Neural progenitor cell (in vitro differentiated cells): Measurements from ENCODE around the gene PPM1G. TPM values are rescaled to one million over a fixed set of nuclear protein-coding genes. Genes with fewer than 3 reads are reported as not detected.
A peak's percentile ranks its signal among the peaks of the same experiment; 100 is the strongest.

ENCODE experiments used
- DNase-seq: peaks from one replicate; pipeline ENCODE4 v3.0.0-alpha.2; 2016; ENCODE audit warnings: low spot score
- H2AFZ ChIP-seq: fragments of 200-600 bp; sonication (generic); replicated peaks from 2 replicates; pipeline ENCODE4 v1.6.1; 2016; ENCODE audit warnings: antibody characterized with exemption
- H3F3A ChIP-seq: fragments of 200-600 bp; sonication (generic); 2 replicates; pipeline ENCODE4 v1.6.1; 2016; ENCODE audit warnings: antibody characterized with exemption, low read depth
- H3K27ac ChIP-seq: fragments of 200-600 bp; sonication (generic); 2 replicates; pipeline ENCODE4 v1.5.1; 2016; ENCODE audit warnings: mild to moderate bottlenecking
- H3K27me3 ChIP-seq: fragments of 200-600 bp; sonication (generic); 2 replicates; pipeline ENCODE4 v1.6.1; 2016; ENCODE audit warnings: mild to moderate bottlenecking, moderate library complexity
- H3K36me3 ChIP-seq: fragments of 200-600 bp; sonication (generic); 2 replicates; pipeline ENCODE4 v1.5.1; 2016
- H3K4me1 ChIP-seq: fragments of 200-600 bp; sonication (generic); 2 replicates; pipeline ENCODE4 v1.6.1; 2016; ENCODE audit warnings: mixed run types
- H3K4me2 ChIP-seq: fragments of 200-600 bp; sonication (generic); 2 replicates; pipeline ENCODE4 v1.6.1; 2016
- H3K4me3 ChIP-seq: fragments of 200-600 bp; sonication (generic); 2 replicates; pipeline ENCODE4 v1.5.1; 2016
- H3K79me2 ChIP-seq: fragments of 200-600 bp; sonication (generic); 2 replicates; pipeline ENCODE4 v1.6.1; 2016; ENCODE audit warnings: low read depth
- H3K9ac ChIP-seq: fragments of 200-600 bp; sonication (generic); 2 replicates; pipeline ENCODE4 v1.6.1; 2016
- H3K9me3 ChIP-seq: fragments of 200-600 bp; sonication (generic); 2 replicates; pipeline ENCODE4 v1.5.1; 2016; ENCODE audit warnings: low read depth
- H4K20me1 ChIP-seq: fragments of 200-600 bp; sonication (generic); 2 replicates; pipeline ENCODE4 v1.6.1; 2016; ENCODE audit warnings: low read depth
- H3K27ac Mint-ChIP-seq: 3 replicates; pipeline ENCODE4 v1.8.0; 2021; ENCODE audit warnings: mixed read lengths
- H3K27me3 Mint-ChIP-seq: 2 replicates; pipeline ENCODE4 v1.8.0; 2022; ENCODE audit warnings: low read depth, mild to moderate bottlenecking, inconsistent platforms, moderate library complexity, mixed read lengths; ENCODE audit not compliant: insufficient read depth
- H3K36me3 Mint-ChIP-seq: 3 replicates; pipeline ENCODE4 v1.8.0; 2021; ENCODE audit warnings: mixed read lengths
- H3K4me1 Mint-ChIP-seq: 3 replicates; pipeline ENCODE4 v1.8.0; 2021; ENCODE audit warnings: mixed read lengths
- H3K4me3 Mint-ChIP-seq: 3 replicates; pipeline ENCODE4 v1.8.0; 2021; ENCODE audit warnings: mild to moderate bottlenecking, moderate library complexity, mixed read lengths
- H3K9me3 Mint-ChIP-seq: 3 replicates; pipeline ENCODE4 v1.8.0; 2020; ENCODE audit warnings: mixed read lengths
- CTCF ChIP-seq: fragments of 200-600 bp; sonication (generic); IDR thresholded peaks from 2 replicates; pipeline ENCODE4 v1.5.1; 2017; ENCODE audit warnings: antibody characterized with exemption, mild to moderate bottlenecking
- EZH2 ChIP-seq: fragments of 200-600 bp; sonication (generic); IDR thresholded peaks from 2 replicates; pipeline ENCODE4 v1.6.1; 2017; ENCODE audit warnings: antibody characterized with exemption, mild to moderate bottlenecking, moderate library complexity
- EZH2phosphoT487 ChIP-seq: fragments of 200-600 bp; sonication (generic); IDR thresholded peaks from 2 replicates; pipeline ENCODE4 v1.6.1; 2017; ENCODE audit warnings: antibody characterized with exemption
- total RNA-seq: library from RNA; depleted of rRNA; stranded (reverse); fragments of >200 nt; gene quantifications from 2 replicates; pipeline ENCODE4 v1.2.3, GENCODE V29; 2015; ENCODE audit warnings: low replicate concordance

PPM1G gene
- total RNA-seq, 1 donor from 2014 or later = 114 TPM

- H3K27ac Mint-ChIP-seq = no peak overlapping the region
- Histone ChIP-seq H3K9me3 (no peaks in the 10 kb centered on the region), H3K4me2 (no peak overlapping the region), H4K20me1 (peaks cover 23% of the 10 kb centered on the region), H3K36me3 (peaks cover 4% of the 10 kb centered on the region), H2AFZ (no peak overlapping the region), H3K9ac (no peak overlapping the region), H3K4me1 (peaks cover 11% of the 10 kb centered on the region), H3F3A (peaks cover 22% of the 10 kb centered on the region), H3K27me3 (no peaks in the 10 kb centered on the region), H3K4me3 (no peak overlapping the region), H3K27ac (no peak overlapping the region), H3K79me2 (peaks cover 45% of the 10 kb centered on the region)
- H3K27me3 Mint-ChIP-seq = peaks cover 12% of the 10 kb centered on the region
- H3K9me3 Mint-ChIP-seq = no peaks in the 10 kb centered on the region
- TF ChIP-seq CTCF (no peak), EZH2 (no peak)
- DNase-seq = no peak
- peak overlapping the region; percentile 35 for H3K4me3 Mint-ChIP-seq
- H3K36me3 Mint-ChIP-seq = peaks cover 29% of the 10 kb centered on the region
- peaks cover 22% of the 10 kb centered on the region for H3K4me1 Mint-ChIP-seq
Measured at GRCh38 chr2:27372937-27373336, 36.5 kb downstream of the PPM1G start.

- no peaks in the 10 kb centered on the region for H3K27me3 ChIP-seq
- H3K36me3 ChIP-seq = peaks cover 4% of the 10 kb centered on the region
- peak overlapping the region; percentile 84 for H3K4me3 ChIP-seq
- peak overlapping the region; percentile 95 for H3K9ac ChIP-seq
- no peaks in the 10 kb centered on the region for H3K9me3 Mint-ChIP-seq
- peak overlapping the region; percentile 94 for H3K27ac Mint-ChIP-seq
- peaks cover 11% of the 10 kb centered on the region for H3K4me1 ChIP-seq
- peaks cover 12% of the 10 kb centered on the region for H3F3A ChIP-seq
- peak overlapping the region; percentile 37 for H2AFZ ChIP-seq
- no peak for DNase-seq
- peak overlapping the region; percentile 78 for H3K4me2 ChIP-seq
- TF ChIP-seq CTCF (no peak), EZH2 (no peak), EZH2phosphoT487 (no peak)
- H3K4me3 Mint-ChIP-seq = peak overlapping the region; percentile 99
- H3K36me3 Mint-ChIP-seq = peaks cover 33% of the 10 kb centered on the region
- peaks cover 6% of the 10 kb centered on the region for H3K27me3 Mint-ChIP-seq
- H3K27ac ChIP-seq = no peak overlapping the region
- H3K9me3 ChIP-seq = no peaks in the 10 kb centered on the region
- H3K4me1 Mint-ChIP-seq = peaks cover 19% of the 10 kb centered on the region
- peaks cover 48% of the 10 kb centered on the region for H3K79me2 ChIP-seq
- peaks cover 23% of the 10 kb centered on the region for H4K20me1 ChIP-seq
Measured at GRCh38 chr2:27370816-27371620, 38.4 kb downstream of the PPM1G start.

GRCh38 chr2:27370026-27370815 lies 39.2 kb downstream of the PPM1G start, which contains the start of the genes EIF2B4 and SNX17:
Gene EIF2B4, minus strand, starts transcription at chr2:27370338. Its CDS starts 24 bp downstream, at chr2:27370314.
Gene SNX17, plus strand, starts transcription at chr2:27370616. Its CDS starts 128 bp downstream, at chr2:27370744.
- peaks cover 12% of the 10 kb centered on the region for H3F3A ChIP-seq
- no peaks in the 10 kb centered on the region for H3K27me3 ChIP-seq
- H3K9me3 ChIP-seq = no peaks in the 10 kb centered on the region
- H3K36me3 ChIP-seq = peaks cover 4% of the 10 kb centered on the region
- H3K79me2 ChIP-seq = peaks cover 48% of the 10 kb centered on the region
- Mint-ChIP-seq H3K9me3 (no peaks in the 10 kb centered on the region), H3K27me3 (peaks cover 6% of the 10 kb centered on the region), H3K4me1 (peaks cover 19% of the 10 kb centered on the region), H3K36me3 (peaks cover 32% of the 10 kb centered on the region), H3K27ac (peak within 1 kb of the TSS; percentile 96), H3K4me3 (peak within 1 kb of the TSS; percentile 99)
- peaks cover 11% of the 10 kb centered on the region for H3K4me1 ChIP-seq
- peak within 1 kb of the TSS; percentile 75 for H2AFZ ChIP-seq
- TF ChIP-seq CTCF (peak; percentile 75), EZH2phosphoT487 (no peak)
- H3K27ac ChIP-seq = no peak within 1 kb of the TSS
- H3K4me3 ChIP-seq = peak within 1 kb of the TSS; percentile 84
- peaks cover 23% of the 10 kb centered on the region for H4K20me1 ChIP-seq
- peak within 1 kb of the TSS; percentile 97 for H3K4me2 ChIP-seq
- peak within 1 kb of the TSS; percentile 95 for H3K9ac ChIP-seq
- peak; percentile 99 for DNase-seq
